Esophagus squamous epithelium (tissue), 5 donors: Measurements from ENCODE around the gene ARMS2. TPM values are rescaled to one million over a fixed set of nuclear protein-coding genes. Genes with fewer than 3 reads are reported as not detected.
A peak's percentile ranks its signal among the peaks of the same experiment; 100 is the strongest.

Experiments
- DNase-seq: peaks from one replicate; lab custom pipeline; 2025; lab: John Stamatoyannopoulos, UW
- H3K27ac ChIP-seq, 4 donors: fragments of 200-600 bp; sonication (generic); one replicate each; pipeline ENCODE4 v1.5.1; 2016 to 2019; ENCODE audit warnings: mild to moderate bottlenecking in 1 of 4
- H3K27me3 ChIP-seq, 4 donors: fragments of 200-600 bp; sonication (generic); 1 replicate in 3 of 4; 2 replicates in 1 of 4; pipeline versions ENCODE4 v1.5.1 to v1.6.0; 2017 to 2021; ENCODE audit warnings: antibody characterized with exemption in 1 of 4
- H3K36me3 ChIP-seq, 3 donors: fragments of 200-600 bp; sonication (generic); one replicate each; pipeline ENCODE4 v1.5.1; 2016 to 2019
- H3K4me1 ChIP-seq, 3 donors: fragments of 200-600 bp; sonication (generic); one replicate each; pipeline ENCODE4 v1.5.1; 2017 to 2019
- H3K4me3 ChIP-seq, 4 donors: fragments of 200-600 bp; sonication (generic); 1 replicate in 3 of 4; 2 replicates in 1 of 4; pipeline ENCODE4 v1.5.1; 2016 to 2019; ENCODE audit warnings: mild to moderate bottlenecking in 2 of 4, moderate library complexity in 1 of 4
- H3K9me3 ChIP-seq, 3 donors: fragments of 200-600 bp; sonication (generic); one replicate each; pipeline ENCODE4 v1.5.1; 2016 to 2019
- POLR2A ChIP-seq, 4 donors: fragments of 450-650 bp; IDR thresholded peaks; one replicate each; pipeline ENCODE4 v1.6.1; 2017; ENCODE audit warnings: antibody characterized with exemption in 4 of 4, mild to moderate bottlenecking in 4 of 4, moderate library complexity in 3 of 4
- WGBS, 2 donors: methylation state at CpG; one replicate each; pipeline ENCODE4 v1.1.5; 2018; 5-methylcytosine and 5-hydroxymethylcytosine counted together
- intact Hi-C: fragments of 100-400 bp; cut with DNase I; formaldehyde crosslinking; loops from one replicate; pipeline ENCODE4 v1.15.0; 2022
- total RNA-seq, 4 donors: library from RNA; depleted of rRNA; stranded (reverse); fragments of >200 nt; gene quantifications; one replicate each; pipeline ENCODE4 v1.1.0, GENCODE V29; 2016
- TF ChIP-seq, protein P1 (sequence below), 6 experiments: fragments of 450-650 bp in 4 of 6; fragments of 200-600 bp in 2 of 6; sonication (generic) in 2 of 6; IDR thresholded peaks; one replicate each; pipeline ENCODE4 v1.5.1; 2016 to 2019; ENCODE audit warnings: antibody characterized with exemption in 6 of 6, mild to moderate bottlenecking in 4 of 6, moderate library complexity in 4 of 6
- donor health status: DM: yes; HTN: yes; CAD: no.

Gene ARMS2
- total RNA-seq, 4 donors from 2014 or later = not detected

DNA sequence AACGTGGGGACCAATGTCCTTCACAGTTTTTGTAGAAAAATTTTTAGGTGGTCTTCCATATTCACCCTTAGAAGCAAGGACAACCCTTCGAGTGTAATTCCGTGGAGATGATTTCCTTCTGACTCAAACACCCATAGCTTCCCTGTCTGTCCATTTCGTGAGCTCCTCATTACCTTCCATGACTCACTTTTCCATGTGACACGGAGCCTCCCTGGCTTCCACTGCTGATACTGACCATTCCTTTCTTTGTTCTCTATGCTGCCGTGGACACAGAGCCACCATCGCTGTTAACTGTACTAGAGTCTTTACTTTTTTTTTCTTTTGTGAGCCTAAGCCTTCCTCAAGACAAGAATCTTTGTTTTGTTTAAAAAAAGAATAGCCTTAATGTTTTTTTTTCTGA lies 12.5 kb upstream of the ARMS2 start:
- WGBS, 2 donors = 62 to 63% methylated on average over 7 of the region's 7 CpGs
- intact Hi-C loops = loop anchor here (10.0 kb wide), 1 partner anchor 123 kb away; the partner anchor contains the start of gene DMBT1
- no peak for DNase-seq

DNA sequence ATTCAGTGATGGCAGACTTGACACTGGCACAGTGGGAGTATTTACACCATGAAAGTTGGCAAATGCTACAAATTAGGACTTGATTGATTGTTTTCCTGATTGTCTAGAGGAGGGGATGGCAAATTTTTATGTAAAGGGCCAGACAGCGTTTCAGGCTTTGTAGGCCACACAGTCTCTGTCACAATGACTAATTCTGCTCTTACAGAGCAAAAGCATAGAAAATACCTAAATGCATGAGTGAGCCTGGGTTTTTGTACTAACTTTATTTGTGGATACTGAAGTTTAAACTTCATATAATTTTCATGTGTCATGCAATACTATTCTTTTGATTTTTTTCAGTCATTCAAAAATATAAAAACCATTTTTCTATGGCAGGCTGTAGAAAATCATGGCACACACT lies 9.0 kb upstream of the ARMS2 start:
- Histone ChIP-seq H3K27ac (peak overlapping the region in 1 of 4 donors; percentile 7), H3K27me3 (no peaks in the 10 kb centered on the region), H3K9me3 (no peaks in the 10 kb centered on the region), H3K4me3 (no peak overlapping the region), H3K36me3 (no peaks in the 10 kb centered on the region), H3K4me1 (peaks cover 0 to 16% (median 4%) of the 10 kb centered on the region in 3 donors)
- TF ChIP-seq, protein P1, sequence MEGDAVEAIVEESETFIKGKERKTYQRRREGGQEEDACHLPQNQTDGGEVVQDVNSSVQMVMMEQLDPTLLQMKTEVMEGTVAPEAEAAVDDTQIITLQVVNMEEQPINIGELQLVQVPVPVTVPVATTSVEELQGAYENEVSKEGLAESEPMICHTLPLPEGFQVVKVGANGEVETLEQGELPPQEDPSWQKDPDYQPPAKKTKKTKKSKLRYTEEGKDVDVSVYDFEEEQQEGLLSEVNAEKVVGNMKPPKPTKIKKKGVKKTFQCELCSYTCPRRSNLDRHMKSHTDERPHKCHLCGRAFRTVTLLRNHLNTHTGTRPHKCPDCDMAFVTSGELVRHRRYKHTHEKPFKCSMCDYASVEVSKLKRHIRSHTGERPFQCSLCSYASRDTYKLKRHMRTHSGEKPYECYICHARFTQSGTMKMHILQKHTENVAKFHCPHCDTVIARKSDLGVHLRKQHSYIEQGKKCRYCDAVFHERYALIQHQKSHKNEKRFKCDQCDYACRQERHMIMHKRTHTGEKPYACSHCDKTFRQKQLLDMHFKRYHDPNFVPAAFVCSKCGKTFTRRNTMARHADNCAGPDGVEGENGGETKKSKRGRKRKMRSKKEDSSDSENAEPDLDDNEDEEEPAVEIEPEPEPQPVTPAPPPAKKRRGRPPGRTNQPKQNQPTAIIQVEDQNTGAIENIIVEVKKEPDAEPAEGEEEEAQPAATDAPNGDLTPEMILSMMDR (IDR thresholded peaks at IDR 0.05) = no peak
- TF ChIP-seq POLR2A (IDR thresholded peaks at IDR 0.05) = no peak
- 56 to 86% methylated on average over 1 of the region's 1 CpG for WGBS, 2 donors
- no peak for DNase-seq
- intact Hi-C loops = loop anchor here (10.0 kb wide), 1 partner anchor 119 kb away; the partner anchor contains the start of gene DMBT1

More for the DNA sequence above, 12.5 kb upstream of the ARMS2 start:
- Histone ChIP-seq H3K36me3 (no peaks in the 10 kb centered on the region), H3K27ac (no peak overlapping the region), H3K4me1 (peaks cover 0 to 4% (median 0%) of the 10 kb centered on the region in 3 donors), H3K27me3 (no peaks in the 10 kb centered on the region), H3K9me3 (no peaks in the 10 kb centered on the region), H3K4me3 (no peak overlapping the region)
- TF ChIP-seq, protein P1 (IDR thresholded peaks at IDR 0.05) = no peak
- no peak for TF ChIP-seq POLR2A (IDR thresholded peaks at IDR 0.05)

DNA sequence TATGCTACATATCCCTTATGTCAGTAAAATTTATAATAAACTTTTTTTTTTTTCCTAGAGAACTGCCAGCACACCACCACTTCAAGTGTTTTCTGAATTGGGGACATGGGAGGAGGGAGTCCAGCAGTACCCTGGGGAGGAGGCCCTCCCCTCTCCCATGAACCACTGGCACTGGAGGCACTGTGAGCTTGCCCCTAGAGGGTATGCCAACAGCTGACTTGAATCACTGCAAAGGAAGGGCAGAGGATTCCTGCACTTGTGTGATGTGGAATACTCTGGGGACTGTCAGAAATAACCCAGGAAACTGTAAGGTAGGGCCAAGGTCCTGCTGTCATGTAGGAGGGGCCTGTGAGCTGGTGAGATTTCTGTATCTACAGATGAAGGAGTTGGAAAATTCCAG lies 8.5 kb upstream of the ARMS2 start:
- Histone ChIP-seq H3K9me3 (no peaks in the 10 kb centered on the region), H3K36me3 (no peaks in the 10 kb centered on the region), H3K4me1 (peaks cover 0 to 21% (median 4%) of the 10 kb centered on the region in 3 donors), H3K27me3 (no peaks in the 10 kb centered on the region), H3K4me3 (no peak overlapping the region), H3K27ac (peak overlapping the region in 1 of 4 donors; percentile 7)
- intact Hi-C loops = loop anchor here (10.0 kb wide), 1 partner anchor 119 kb away; the partner anchor contains the start of gene DMBT1
- no peak for TF ChIP-seq POLR2A (IDR thresholded peaks at IDR 0.05)
- TF ChIP-seq, protein P1 (IDR thresholded peaks at IDR 0.05) = no peak
- DNase-seq = no peak

DNA sequence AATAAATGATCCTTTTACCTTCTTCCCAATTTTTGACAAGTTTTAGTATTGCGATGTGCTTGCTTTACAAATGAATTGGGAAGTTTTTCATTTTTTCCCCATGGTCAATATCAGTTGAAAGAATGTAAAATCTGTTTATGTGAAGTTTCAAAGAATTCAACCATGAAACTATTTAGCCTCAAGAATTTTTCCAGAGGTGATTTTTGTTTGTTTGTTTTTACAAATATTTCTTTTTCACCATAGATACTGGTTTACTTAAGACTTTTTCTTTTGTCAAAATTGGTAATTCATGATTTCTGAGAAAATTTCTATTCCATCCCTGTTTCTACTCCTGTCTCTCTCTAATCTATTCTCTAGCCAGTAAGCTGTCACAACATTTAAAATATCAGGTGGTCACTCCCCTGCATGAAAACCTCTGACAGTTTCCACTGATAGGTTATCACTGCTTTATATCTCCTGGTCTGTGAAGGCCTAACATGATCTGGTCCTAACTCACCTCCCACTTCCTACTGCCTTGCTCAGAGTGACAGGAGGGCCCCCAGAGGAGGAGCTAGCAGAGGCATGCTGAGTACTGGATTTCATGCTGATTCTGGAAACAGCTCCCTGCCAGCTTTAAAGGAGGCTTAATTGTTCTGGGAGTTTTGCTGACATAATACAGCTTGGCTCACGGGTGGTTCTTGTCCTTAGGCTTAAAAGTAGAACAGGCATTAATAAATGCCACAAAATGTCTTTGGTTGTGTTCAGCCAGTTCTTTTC lies 7.6 kb upstream of the ARMS2 start:
- intact Hi-C loops = loop anchor here (10.0 kb wide), 1 partner anchor 118 kb away; the partner anchor contains the start of gene DMBT1
- H3K4me3 ChIP-seq = no peak overlapping the region
- no peaks in the 10 kb centered on the region for H3K36me3 ChIP-seq
- no peaks in the 10 kb centered on the region for H3K9me3 ChIP-seq
- H3K27me3 ChIP-seq = no peaks in the 10 kb centered on the region
- WGBS, 2 donors = 49 to 53% methylated on average over 2 of the region's 2 CpGs
- peak overlapping the region in 1 of 4 donors; percentile 65 for H3K27ac ChIP-seq
- no peak for DNase-seq
- peaks cover 0 to 22% (median 4%) of the 10 kb centered on the region in 3 donors for H3K4me1 ChIP-seq
- no peak for TF ChIP-seq POLR2A (IDR thresholded peaks at IDR 0.05)
- TF ChIP-seq, protein P1 (IDR thresholded peaks at IDR 0.05) = no peak

DNA sequence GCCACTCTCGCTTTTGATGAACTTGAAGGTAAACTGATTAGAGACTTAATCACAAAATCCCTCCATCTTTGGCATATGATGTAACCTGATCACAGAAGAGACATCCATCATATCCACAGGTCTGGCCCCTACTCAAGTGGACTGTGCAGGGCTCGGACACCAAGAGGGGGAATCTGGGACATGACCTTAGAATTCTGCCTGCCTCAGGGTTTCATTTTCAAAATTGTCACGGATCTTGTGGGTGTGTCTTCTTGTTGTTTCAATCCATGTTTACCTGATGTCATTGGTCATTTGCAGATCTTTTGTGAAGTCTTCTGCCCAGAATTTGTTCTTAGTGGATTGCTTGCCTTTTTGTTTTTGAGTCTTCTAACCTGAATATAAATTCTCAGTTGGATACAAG lies 5.9 kb upstream of the ARMS2 start:
- Histone ChIP-seq H3K36me3 (no peaks in the 10 kb centered on the region), H3K27ac (no peak overlapping the region), H3K27me3 (no peaks in the 10 kb centered on the region), H3K4me1 (peaks cover 0 to 22% (median 4%) of the 10 kb centered on the region in 3 donors), H3K9me3 (no peaks in the 10 kb centered on the region), H3K4me3 (no peak overlapping the region)
- intact Hi-C loops = loop anchor here (10.0 kb wide), 1 partner anchor 116 kb away; the partner anchor contains the start of gene DMBT1
- TF ChIP-seq, protein P1 (IDR thresholded peaks at IDR 0.05) = no peak
- TF ChIP-seq POLR2A (IDR thresholded peaks at IDR 0.05) = no peak
- 76 to 88% methylated on average over 2 to 3 of the region's 3 CpGs for WGBS, 2 donors
- no peak for DNase-seq
